CD14-positive monocyte (primary cell): ENCODE measurements around the gene CROCC2. TPM values are rescaled to one million over a fixed set of nuclear protein-coding genes. Genes with fewer than 3 reads are reported as not detected.

Experiments used
- DNase-seq, 3 donors: peaks; one replicate each; pipeline ENCODE4 v3.0.0-alpha.2; 2011 to 2022
- H2AFZ ChIP-seq: 2 replicates; pipeline ENCODE4 v1.6.0; 2012; ENCODE audit warnings: mild to moderate bottlenecking, low read depth, low read length, inconsistent platforms; ENCODE audit not compliant: insufficient read depth, poor library complexity, severe bottlenecking
- H3K27ac ChIP-seq, 2 donors: 1 replicate in 1 of 2; 2 replicates in 1 of 2; pipeline ENCODE4 v1.5.1; 2012 to 2013; ENCODE audit warnings: low read length in 2 of 2, control low read depth in 1 of 2, inconsistent platforms in 1 of 2, low read depth in 1 of 2, mild to moderate bottlenecking in 1 of 2
- H3K27me3 ChIP-seq, 2 donors: one replicate each; pipeline versions ENCODE4 v1.6.0 to v1.6.1; 2011 to 2013; ENCODE audit warnings: low read length in 2 of 2; ENCODE audit not compliant: control insufficient read depth in 2 of 2, insufficient read depth in 2 of 2
- H3K36me3 ChIP-seq, 2 donors: replicated peaks in 1 of 2; 1 replicate in 1 of 2; 2 replicates in 1 of 2; pipeline versions ENCODE4 v1.5.1 to v1.6.1; 2012 to 2013; ENCODE audit warnings: low read length in 2 of 2, control low read depth in 1 of 2, inconsistent platforms in 1 of 2, mild to moderate bottlenecking in 1 of 2; ENCODE audit not compliant: insufficient read depth in 2 of 2, control insufficient read depth in 1 of 2
- H3K4me1 ChIP-seq, 2 donors: 1 replicate in 1 of 2; 2 replicates in 1 of 2; pipeline versions ENCODE4 v1.5.1 to v1.6.1; 2012 to 2013; ENCODE audit warnings: low read length in 2 of 2, control low read depth in 1 of 2, inconsistent platforms in 1 of 2, mild to moderate bottlenecking in 1 of 2, moderate library complexity in 1 of 2; ENCODE audit not compliant: insufficient read depth in 2 of 2, control insufficient read depth in 1 of 2
- H3K4me2 ChIP-seq: replicated peaks from 2 replicates; pipeline ENCODE3; 2012; ENCODE audit warnings: low read length, moderate library complexity, mild to moderate bottlenecking; ENCODE audit not compliant: poor library complexity, severe bottlenecking; ENCODE audit errors: extremely low read depth
- H3K4me3 ChIP-seq, 3 experiments: fragments of 200-600 bp in 1 of 3; sonication (generic) in 1 of 3; replicated peaks in 1 of 3; 1 replicate in 2 of 3; 2 replicates in 1 of 3; pipeline ENCODE4 v1.5.1; 2011 to 2013; ENCODE audit warnings: low read length in 3 of 3, mild to moderate bottlenecking in 3 of 3, control low read depth in 2 of 3, low read depth in 2 of 3, inconsistent platforms in 1 of 3, moderate library complexity in 1 of 3
- H3K79me2 ChIP-seq: 2 replicates; pipeline ENCODE4 v1.6.0; 2012; ENCODE audit warnings: mild to moderate bottlenecking, control low read depth, inconsistent platforms, low read length, moderate library complexity; ENCODE audit not compliant: insufficient read depth
- H3K9ac ChIP-seq: 2 replicates; pipeline ENCODE4 v1.6.0; 2017; ENCODE audit warnings: low read length, mild to moderate bottlenecking; ENCODE audit not compliant: insufficient read depth, poor library complexity, severe bottlenecking
- H3K9me3 ChIP-seq, 2 donors: replicated peaks in 1 of 2; 1 replicate in 1 of 2; 2 replicates in 1 of 2; pipeline versions ENCODE4 v1.5.1 to v1.6.1; 2012 to 2013; ENCODE audit warnings: low read length in 2 of 2, control low read depth in 1 of 2; ENCODE audit not compliant: control insufficient read depth in 1 of 2, insufficient read depth in 1 of 2
- H4K20me1 ChIP-seq: 2 replicates; pipeline ENCODE4 v1.6.0; 2012; ENCODE audit warnings: mild to moderate bottlenecking, low read length, control low read depth, moderate library complexity; ENCODE audit not compliant: insufficient read depth
- H3K27ac Mint-ChIP-seq, 7 donors: one replicate each; pipeline ENCODE4 v1.8.0; 2020; ENCODE audit warnings: mild to moderate bottlenecking in 7 of 7, mixed read lengths in 7 of 7, moderate library complexity in 6 of 7, inconsistent platforms in 2 of 7
- H3K27me3 Mint-ChIP-seq, 3 donors: one replicate each; pipeline ENCODE4 v1.8.0; 2021 to 2022; ENCODE audit warnings: low read depth in 3 of 3, mild to moderate bottlenecking in 3 of 3, mixed read lengths in 3 of 3, moderate library complexity in 3 of 3, inconsistent platforms in 1 of 3
- H3K36me3 Mint-ChIP-seq, 2 donors: one replicate each; pipeline ENCODE4 v1.8.0; 2020; ENCODE audit warnings: mixed read lengths in 2 of 2, inconsistent platforms in 1 of 2, mild to moderate bottlenecking in 1 of 2
- H3K4me1 Mint-ChIP-seq: one replicate; pipeline ENCODE4 v1.8.0; 2020; ENCODE audit warnings: mild to moderate bottlenecking, mixed read lengths
- H3K4me3 Mint-ChIP-seq, 2 donors: one replicate each; pipeline ENCODE4 v1.8.0; 2020; ENCODE audit warnings: mild to moderate bottlenecking in 2 of 2, mixed read lengths in 2 of 2, moderate library complexity in 1 of 2
- H3K9me3 Mint-ChIP-seq, 7 donors: one replicate each; pipeline ENCODE4 v1.8.0; 2020 to 2022; ENCODE audit warnings: mixed read lengths in 7 of 7, mild to moderate bottlenecking in 6 of 7, moderate library complexity in 6 of 7, inconsistent platforms in 2 of 7
- WGBS: methylation state at CpG from one replicate; pipeline ENCODE4 v1.1.5; 2013; ENCODE audit warnings: missing lambda C conversion rate; ENCODE audit not compliant: insufficient coverage; 5-methylcytosine and 5-hydroxymethylcytosine counted together
- intact Hi-C, 2 donors: fragments of 100-400 bp; cut with micrococcal nuclease; formaldehyde crosslinking; loops; one replicate each; pipeline versions ENCODE4 v1.15.0 to v1.15.1; 2023
- polyA plus RNA-seq, 3 donors: library from polyadenylated mRNA; depleted of rRNA in 1 of 3; unstranded in 2 of 3; stranded (reverse) in 1 of 3; fragments of 300-500 nt in 2 of 3; fragments of >200 nt in 1 of 3; fragmentation: Illumina TruSeq in 2 of 3; gene quantifications; 1 replicate in 2 of 3; 2 replicates in 1 of 3; pipeline ENCODE4 v1.2.3, GENCODE V29; 2012 to 2021
- TF ChIP-seq, protein P1 (sequence below): fragments of 200-600 bp; IDR thresholded peaks from one replicate; pipeline ENCODE4 v1.8.0; 2022; ENCODE audit warnings: antibody characterized with exemption, mild to moderate bottlenecking

CROCC2 gene
- polyA plus RNA-seq, 3 donors: 0.15 TPM; not detected in 2

DNA sequence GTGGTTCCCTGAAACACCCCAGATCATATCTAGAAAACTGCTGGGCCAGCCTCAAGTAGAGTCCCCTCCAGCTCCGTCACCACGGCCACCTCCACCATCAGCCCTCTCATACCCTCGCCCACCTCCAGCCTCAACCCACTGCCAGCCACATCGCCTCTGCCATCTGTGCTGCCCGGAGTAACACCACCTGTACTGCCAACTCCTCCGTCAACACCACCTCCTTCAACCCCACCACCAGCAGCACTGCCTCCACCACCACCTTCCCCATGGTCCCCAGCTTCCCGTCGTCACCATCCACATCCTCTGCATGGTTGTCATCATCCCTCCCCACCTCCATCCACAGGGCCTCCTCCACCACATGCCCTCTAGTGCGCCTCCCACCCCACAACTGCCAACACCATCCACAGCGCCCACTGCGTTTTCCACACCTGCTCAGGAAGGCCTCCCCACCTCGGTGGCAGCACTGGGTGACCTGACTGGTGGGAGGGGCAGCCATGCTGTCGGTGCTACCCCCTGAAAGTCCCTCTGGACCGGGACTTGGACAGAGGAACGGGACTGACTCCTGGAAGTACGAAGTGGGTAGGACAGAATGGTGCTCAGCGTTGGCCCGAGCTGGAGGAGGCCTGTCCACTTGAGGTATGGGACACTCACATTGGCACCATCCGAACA is 93.9 kb downstream of the CROCC2 start:
- Histone ChIP-seq H4K20me1 (peaks cover 10% of the 10 kb centered on the region), H3K4me1 (peaks cover 10 to 20% of the 10 kb centered on the region in 2 donors), H3K36me3 (no peaks in the 10 kb centered on the region), H3K27me3 (peaks cover 4 to 47% of the 10 kb centered on the region in 2 donors), H3K9me3 (peaks cover 17 to 22% of the 10 kb centered on the region in 2 donors), H2AFZ (no peak overlapping the region), H3K4me3 (peak overlapping the region in 2 of 3 experiments; percentile 47 to 70), H3K79me2 (no peaks in the 10 kb centered on the region), H3K27ac (no peak overlapping the region), H3K9ac (no peak overlapping the region), H3K4me2 (peak overlapping the region; percentile 90)
- intact Hi-C loops: loop anchor here in 1 of 2 donors (10.0 kb wide), 2 partner anchors 155 to 735 kb away; partner anchors contain the start of genes D2HGDH and PPP1R7
- peak overlapping the region; percentile 66 to 91 for H3K4me3 Mint-ChIP-seq
- peaks cover 9% of the 10 kb centered on the region in 2 donors for H3K36me3 Mint-ChIP-seq
- TF ChIP-seq, protein P1, sequence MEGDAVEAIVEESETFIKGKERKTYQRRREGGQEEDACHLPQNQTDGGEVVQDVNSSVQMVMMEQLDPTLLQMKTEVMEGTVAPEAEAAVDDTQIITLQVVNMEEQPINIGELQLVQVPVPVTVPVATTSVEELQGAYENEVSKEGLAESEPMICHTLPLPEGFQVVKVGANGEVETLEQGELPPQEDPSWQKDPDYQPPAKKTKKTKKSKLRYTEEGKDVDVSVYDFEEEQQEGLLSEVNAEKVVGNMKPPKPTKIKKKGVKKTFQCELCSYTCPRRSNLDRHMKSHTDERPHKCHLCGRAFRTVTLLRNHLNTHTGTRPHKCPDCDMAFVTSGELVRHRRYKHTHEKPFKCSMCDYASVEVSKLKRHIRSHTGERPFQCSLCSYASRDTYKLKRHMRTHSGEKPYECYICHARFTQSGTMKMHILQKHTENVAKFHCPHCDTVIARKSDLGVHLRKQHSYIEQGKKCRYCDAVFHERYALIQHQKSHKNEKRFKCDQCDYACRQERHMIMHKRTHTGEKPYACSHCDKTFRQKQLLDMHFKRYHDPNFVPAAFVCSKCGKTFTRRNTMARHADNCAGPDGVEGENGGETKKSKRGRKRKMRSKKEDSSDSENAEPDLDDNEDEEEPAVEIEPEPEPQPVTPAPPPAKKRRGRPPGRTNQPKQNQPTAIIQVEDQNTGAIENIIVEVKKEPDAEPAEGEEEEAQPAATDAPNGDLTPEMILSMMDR: no peak
- H3K9me3 Mint-ChIP-seq: peaks cover 12 to 33% (median 26%) of the 10 kb centered on the region in 7 donors
- peaks cover 44 to 67% (median 45%) of the 10 kb centered on the region in 3 donors for H3K27me3 Mint-ChIP-seq
- 69% methylated on average over 16 of the region's 19 CpGs for WGBS
- peak overlapping the region in 1 of 7 donors; percentile 66 for H3K27ac Mint-ChIP-seq
- DNase-seq: peak in 1 of 3 donors; percentile 3
- peaks cover 9% of the 10 kb centered on the region for H3K4me1 Mint-ChIP-seq

- TF ChIP-seq, protein P1: no peak
- Histone ChIP-seq H3K9ac (no peak overlapping the region), H3K4me1 (peaks cover 10 to 20% of the 10 kb centered on the region in 2 donors), H3K27ac (no peak overlapping the region), H3K4me2 (no peak overlapping the region), H2AFZ (no peak overlapping the region), H3K79me2 (no peaks in the 10 kb centered on the region), H3K4me3 (no peak overlapping the region), H3K36me3 (no peaks in the 10 kb centered on the region), H3K9me3 (peaks cover 24 to 26% of the 10 kb centered on the region in 2 donors), H3K27me3 (peaks cover 4 to 43% of the 10 kb centered on the region in 2 donors), H4K20me1 (peaks cover 10% of the 10 kb centered on the region)
- intact Hi-C loops: no loop called here
- 96% methylated on average over 4 of the region's 9 CpGs for WGBS
- H3K4me3 Mint-ChIP-seq: peak overlapping the region in 1 of 2 donors; percentile 91
- peak in 1 of 3 donors; percentile 1 for DNase-seq
- H3K4me1 Mint-ChIP-seq: peaks cover 9% of the 10 kb centered on the region
- no peak overlapping the region for H3K27ac Mint-ChIP-seq
- peaks cover 9% of the 10 kb centered on the region in 2 donors for H3K36me3 Mint-ChIP-seq
- H3K27me3 Mint-ChIP-seq: peaks cover 36 to 63% (median 42%) of the 10 kb centered on the region in 3 donors
- H3K9me3 Mint-ChIP-seq: peaks cover 20 to 42% (median 33%) of the 10 kb centered on the region in 7 donors
These were observed 94.7 kb downstream of the CROCC2 start for GRCh38 chr2:241000831-241001321.
